Measurements from ENCODE around the gene PLXNC1.

DNA sequence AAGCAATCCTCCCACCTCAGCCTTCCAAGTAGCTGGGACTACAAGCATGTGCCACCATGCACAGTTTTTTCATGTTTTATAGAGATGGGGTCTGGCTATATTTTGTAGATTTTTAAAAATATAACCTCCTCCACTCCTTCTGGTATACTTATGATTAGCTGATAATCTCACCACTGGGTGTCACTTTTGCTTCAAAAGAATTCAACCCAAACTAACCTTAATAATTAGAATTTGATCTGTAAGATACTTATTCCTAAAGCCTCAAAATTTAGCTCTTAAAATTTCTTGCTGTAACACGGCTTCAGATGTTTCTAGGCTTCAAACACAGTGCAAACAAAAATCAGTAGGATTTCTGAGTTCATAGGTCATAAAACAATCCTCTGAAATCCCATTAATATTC is 181.0 kb downstream of the PLXNC1 start:
- TF ChIP-seq CTCF (IDR thresholded peaks at IDR 0.05; ENCODE audit: low read length) (peak; percentile 29; the same call in 1 of the 2 replicates), EZH2 (IDR thresholded peaks at IDR 0.05; ENCODE audit: borderline replicate concordance, low read length) (no peak)

All from OCI-LY1 (cell line).